Activated CD4-positive, alpha-beta T cell treated with anti-CD3 and anti-CD28 coated beads, Interleukin-2, Interleukin-4, amounts not matched to agents 100 ng/mL and 50 ng/mL, durations not matched to agents 16 hours and 8 hours (primary cell): ENCODE measurements around the gene TULP4.
"Not testable (repeated sequence)": the region's sequence is repeated elsewhere in the genome, so short reads cannot be mapped to it uniquely, and the experiment has no call there.

Experiments used
- DNase-seq: peaks from one replicate; pipeline ENCODE4 v3.0.0-alpha.2; 2020; ENCODE audit warnings: low spot score

The TULP4 gene

DNA sequence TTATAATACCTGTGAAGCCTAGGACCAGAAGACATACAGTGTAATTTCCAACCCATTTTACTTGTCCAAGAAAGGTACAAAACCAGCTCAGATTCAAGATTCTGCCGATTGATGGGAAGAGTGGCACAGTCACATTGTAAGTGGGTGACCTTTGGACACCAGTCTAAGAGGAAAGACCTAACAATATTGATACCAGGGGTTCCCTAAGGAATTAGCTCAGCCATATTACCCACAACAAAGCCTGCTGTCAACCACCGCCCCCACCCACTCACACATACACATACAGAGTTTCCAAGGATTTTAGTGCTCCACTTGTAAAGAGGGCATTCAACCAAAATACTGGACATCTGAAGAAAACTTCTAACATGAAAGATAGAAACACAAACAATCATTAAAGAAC, 219.7 kb downstream of the TULP4 start:
- no peak for DNase-seq

DNA sequence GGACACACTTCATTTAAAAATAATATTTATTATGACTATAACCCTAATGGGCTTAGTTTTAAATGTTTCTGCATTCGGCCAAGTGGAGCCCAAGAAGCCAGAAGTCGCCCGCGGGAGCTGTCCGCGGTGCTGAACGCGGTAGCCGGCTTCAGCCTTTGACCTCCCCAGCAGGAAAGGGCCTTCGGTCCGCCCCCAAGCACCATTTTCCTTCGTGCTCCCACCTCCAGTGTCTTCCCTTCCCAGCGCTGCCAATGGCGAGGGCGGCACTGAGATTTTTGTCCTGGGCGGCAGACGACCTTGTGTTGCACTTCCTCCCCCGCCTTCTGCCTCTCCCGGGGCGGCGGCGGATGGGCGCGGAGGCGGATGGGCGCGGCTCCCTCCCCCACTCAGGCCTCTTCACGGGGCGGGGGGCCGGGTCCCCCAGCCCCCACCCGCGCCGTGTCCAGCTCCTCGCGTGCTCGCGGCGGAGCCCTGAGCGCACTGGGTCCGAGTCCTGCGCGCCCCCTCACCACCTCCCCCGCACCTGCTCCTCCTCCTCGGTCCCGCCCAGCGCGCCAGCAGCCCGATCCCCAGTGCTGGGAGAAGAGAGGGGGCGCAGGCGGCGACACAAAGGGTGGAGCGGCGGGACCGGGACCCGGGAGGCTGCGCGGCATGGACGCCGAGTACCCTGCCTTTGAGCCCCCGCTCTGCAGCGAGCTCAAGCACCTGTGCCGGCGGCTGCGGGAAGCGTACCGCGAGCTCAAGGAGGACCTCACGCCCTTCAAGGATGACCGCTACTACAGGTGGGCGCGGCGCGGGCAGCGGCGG, 224.0 kb downstream of the TULP4 start:
- DNase-seq: peak; percentile 46

DNA sequence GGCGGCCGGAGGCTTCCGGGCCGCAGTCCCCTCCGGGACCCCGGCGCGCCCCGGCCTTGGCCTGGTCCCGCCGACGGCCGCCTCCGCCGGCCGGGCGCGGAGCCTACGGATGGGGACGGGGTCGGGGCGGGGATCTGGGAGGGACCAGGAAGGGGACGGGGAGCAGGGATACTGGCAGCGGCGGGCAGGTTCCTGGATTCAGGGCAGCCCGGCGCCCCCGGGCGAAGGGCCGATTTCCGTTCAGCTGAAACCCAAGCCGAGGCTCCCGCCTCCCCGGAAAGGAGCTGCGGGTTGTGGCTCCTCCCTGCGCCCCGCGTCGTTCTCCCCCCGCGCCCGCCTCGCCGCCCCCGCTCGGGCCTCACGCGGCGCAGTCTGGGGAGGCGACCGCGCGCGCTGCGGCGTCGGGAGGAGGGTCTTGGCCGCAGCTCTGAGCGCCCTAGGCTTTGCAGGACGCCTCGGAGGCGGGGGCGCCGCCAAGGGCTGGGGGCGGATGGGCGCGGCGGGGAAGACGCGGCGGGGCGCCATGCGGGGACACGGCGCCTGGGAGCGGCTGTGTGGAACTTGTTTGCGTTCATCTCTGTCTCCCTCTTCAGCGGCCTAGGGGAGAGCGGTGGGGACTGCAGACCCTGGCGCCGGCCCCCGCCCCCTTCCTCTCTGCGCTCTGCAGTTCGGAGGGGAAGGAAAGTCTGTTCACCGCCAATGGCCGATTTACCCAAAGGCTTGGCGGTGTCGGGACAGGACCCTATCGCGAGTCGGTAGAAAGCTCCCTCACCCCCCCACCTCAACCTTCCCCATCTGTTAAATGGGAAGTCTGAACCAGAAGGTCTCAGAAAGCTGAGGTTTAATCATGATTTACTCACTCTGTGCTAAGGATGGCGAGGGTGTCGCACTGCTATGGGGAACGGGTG, 224.9 kb downstream of the TULP4 start:
- no peak for DNase-seq

DNA sequence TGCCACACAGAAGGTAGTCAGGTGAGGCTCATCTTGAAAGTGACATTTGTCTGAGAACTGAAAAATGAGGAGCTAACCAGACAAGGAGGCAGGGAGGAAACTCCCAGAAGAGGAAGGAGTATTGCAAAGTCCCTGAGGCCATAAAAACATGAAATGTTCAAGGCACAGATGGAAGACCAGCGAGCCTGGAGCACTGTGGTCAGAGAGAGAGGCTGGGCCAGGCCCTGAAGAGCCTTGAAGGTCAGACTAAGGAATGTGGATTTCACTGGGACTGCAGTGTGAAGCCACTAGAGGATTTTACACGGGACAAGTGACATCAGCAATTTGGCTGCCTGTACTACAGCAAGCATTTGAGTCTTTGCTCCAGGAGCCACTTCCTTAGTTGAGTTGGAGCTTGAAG, 226.5 kb downstream of the TULP4 start:
- DNase-seq: no peak

DNA sequence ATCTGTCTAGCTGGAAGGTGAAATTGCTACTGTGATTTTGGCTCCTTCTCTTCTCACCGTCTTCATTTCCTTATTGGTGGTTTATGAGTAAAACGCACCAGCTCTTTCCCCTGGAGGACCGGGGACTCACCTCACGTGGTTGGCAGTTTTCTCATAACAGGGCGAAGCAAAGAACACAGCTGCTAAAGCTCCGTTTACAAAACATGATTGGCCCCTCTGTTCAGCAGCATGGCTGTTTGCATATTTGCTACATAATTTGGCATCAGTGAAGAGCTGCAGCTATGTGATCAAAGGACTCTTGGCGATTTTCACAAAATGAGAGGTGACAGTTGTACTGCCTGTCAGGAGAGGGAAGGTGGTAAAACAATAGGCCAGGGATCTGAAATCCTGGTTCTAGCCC, 227.1 kb downstream of the TULP4 start:
- no peak for DNase-seq

DNA sequence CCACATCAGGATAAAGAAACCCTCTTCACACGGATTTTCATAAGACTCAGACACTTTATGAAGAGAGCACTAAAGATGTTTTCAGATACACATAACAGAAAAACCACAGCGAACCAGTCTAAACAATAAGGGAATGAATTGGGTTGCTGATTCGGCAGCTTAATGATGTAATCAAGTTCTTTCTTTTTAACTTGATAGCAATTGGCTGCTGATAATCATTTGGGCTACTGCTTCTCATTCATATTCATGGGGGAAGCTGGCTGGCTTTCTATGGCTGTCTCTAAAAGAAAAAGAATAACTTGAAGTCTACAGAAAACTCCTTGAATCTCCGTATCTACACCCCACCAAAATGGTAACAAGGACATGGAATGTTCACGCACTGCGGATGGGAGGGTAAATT, 227.6 kb downstream of the TULP4 start:
- no peak for DNase-seq

DNA sequence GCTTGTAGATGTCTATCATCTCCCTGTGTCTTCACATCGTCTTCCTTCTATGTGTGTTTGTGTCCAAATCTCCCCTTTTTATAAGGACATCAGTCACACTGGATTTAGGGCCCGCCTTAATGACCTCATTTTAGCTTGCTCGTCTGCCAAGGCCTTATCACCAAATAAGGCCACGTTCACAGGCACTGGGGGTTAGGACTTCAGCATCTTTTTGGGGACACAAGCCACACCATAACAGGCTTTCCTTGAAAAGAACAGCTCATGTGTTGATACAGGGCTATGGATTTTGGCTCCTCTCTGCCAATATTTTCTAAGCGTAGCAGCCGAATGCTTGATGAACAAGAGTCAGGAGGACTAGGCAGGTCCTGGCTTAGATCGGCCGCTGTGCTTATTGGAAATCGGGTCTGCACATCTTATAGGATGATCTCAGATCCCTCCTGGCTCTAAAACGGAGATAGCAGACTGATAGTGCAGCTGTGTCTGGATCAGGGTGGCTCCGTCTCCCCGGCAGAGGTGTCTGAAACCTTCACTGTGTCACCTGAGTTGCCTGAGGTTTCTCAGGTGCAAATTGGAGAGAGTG, 231.4 kb downstream of the TULP4 start:
- DNase-seq: no peak

DNA sequence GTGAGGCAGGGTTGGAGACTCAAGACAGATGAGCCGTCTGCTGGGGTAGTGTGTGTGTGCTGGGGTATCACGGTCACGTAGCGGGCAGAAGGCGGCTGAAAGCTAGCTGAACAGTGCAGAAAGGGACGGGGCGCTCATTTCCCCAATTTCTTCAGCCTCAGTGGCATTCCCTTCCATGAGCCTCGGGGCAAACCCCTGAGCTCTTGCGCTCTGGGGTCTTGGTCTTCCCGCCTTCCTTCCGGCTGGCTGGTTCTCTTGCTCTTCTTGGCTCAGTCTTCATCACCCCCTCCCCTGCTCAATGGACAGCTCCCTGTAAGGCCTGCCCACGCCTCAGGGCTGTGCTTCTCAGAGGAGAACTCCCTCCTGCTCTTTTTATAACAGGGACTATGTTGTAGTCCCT, 232.2 kb downstream of the TULP4 start:
- no peak for DNase-seq

DNA sequence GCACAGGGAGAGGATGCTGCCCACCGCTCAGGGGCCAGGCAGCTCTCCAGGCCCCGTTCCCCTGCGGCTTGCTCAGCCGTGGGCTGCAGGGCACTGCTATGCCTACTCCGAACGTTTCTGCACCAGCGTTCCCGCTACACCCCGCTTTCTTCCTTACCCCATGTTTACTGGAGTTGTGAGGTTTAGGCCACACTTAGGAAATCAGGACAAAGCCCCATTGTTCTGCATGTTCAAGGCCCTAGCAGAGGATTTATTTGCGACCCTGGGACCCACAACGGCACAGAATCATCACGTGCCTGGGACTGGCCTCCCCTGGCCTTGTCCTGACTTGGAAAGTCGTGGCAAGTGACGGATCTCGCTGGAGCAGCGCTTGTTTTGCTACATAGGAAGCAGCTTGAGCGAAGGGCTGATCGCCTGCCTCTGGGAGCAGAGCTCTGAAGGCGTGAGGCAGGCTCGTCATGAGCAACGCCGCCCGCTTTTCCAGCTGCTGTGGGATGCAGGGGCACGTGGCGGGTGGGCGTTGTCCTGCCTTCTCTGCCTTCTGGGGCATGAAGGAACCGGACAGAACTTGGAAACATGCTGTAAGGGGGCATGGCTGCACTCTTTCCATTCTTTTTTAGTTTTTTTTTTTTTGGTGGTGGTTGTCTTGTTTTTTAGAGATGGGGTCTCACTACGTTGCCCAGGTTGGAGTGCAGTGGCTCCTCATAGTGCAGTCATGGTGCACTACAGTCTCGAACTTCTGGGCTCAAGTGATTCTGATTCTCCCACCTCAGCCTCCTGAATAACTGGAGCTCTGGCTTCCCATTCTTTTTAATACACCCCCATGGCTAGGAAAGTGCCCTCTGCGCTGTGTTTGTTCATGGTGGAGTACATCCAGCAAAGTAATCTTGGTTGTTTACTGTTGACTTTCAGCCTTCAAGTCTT, 233.0 kb downstream of the TULP4 start:
- DNase-seq: no peak

DNA sequence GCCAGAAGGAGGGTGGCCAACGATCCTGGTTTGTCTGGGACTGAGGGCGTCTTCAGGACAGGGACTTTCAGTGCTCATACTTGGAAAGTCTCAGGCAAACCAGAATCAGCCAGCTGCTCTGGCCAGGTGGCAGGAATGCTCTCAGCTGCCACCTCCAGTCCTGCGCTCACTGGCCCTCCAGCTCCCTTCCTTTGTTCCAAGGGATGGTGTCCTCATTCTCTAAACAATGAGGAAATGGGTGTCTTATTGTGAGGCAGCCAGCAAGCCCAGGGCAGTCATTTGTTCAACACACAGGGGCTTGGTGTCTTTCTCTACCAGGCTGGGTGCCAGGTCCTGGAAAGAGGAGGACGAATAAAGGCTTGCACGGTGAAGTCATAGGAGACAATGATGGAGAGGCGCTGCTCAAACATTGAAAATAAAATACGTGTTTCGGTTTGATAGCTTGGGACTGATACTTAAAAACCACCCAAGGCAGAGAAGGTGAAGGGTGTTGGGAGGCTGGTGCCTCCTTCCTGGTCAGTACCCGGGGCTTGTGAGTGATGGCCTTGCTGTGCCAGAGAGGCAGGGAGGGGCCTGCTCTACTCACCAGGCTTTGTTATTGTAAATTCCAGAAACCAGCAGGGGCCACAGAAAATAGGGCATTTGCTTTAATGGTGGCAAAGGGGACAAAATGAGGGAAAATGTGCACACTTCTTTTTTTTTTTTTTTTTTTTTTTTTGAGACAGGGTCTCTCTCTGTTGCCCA, 236.3 kb downstream of the TULP4 start:
- no peak for DNase-seq

DNA sequence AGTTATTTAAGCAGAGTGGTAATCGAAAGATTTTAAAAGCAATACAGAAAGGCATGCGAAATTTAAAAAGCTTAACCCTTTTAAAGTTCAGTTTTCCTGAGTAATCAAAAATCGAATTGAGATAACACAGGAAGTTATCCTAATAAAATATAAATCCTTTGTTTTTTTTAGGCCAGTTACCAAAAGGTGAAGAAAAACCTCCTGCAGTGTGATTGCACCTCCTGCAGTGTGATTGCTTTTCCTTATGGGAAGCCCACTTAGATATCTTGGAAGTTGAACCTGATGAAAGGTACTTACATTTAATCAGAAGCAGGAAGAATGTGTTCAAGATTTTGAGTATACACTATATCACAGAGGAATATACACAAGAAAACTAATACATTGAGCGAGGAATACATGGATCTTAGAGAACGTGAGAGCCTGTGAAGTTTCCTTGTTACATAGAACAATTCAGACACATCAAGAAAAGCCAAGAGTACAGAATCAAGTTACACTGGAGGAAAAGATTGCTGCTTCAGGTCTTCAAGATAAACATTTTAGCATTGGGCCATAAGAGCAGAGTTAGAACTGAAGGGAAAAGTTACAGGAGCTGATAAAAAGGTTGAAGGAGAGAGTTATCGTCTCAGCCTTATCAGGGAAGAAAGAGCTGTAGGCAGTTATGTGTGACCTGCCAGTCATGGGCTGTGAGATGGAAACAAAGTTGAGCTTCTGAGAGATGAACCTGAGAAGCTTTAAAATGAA, 240.0 kb downstream of the TULP4 start:
- DNase-seq: no peak

DNA sequence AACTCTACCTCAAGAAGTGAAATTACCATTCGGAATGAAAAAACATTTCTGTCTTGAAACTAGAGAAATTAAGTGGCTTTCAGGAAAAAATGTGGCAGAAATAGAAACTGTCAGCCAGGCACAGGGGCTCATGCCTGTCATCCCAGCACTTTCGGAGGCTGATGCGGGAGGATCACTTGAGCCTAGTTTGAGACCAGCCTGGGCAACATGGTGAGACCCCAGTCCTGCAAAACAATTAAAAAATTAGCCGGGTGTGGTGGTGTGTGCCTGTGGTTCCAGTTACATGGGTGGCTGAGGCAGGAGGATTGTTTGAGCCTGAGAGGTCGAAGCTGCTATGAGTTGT, 240.5 kb downstream of the TULP4 start:
- no peak for DNase-seq

DNA sequence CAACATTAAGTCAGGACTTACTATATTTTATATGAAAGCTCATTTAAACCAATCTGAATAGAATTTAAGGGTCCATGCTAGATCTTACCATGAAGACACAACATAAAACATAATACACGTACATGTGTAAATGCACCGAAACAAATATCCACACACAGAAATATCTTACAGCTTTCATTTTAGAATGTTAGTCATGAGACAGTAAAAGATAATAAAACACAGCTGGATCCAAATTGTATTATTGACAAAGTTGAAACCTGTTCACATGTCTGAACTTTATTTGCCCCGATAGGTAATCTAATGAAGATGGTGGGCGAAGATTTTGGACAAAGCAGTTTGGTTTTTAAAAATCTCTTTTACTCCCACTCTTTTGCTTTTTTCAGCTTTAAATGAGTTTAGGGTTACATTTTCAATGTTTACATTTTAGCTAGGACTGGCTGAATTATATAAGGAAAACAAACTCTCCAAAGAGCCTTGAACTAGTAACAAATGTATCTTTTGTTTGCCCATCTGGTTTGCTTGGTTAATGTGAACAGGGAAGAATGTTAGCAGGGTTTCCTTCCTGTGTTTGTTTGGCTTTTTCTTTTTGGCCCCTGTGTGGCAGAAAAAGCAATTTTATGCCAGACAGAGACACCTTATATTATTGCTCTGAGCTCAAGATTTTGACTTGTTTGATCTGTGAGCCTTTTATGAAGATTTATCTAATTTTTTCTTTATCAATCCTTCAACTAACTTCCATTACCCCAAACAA, 242.5 kb downstream of the TULP4 start:
- DNase-seq: no peak

DNA sequence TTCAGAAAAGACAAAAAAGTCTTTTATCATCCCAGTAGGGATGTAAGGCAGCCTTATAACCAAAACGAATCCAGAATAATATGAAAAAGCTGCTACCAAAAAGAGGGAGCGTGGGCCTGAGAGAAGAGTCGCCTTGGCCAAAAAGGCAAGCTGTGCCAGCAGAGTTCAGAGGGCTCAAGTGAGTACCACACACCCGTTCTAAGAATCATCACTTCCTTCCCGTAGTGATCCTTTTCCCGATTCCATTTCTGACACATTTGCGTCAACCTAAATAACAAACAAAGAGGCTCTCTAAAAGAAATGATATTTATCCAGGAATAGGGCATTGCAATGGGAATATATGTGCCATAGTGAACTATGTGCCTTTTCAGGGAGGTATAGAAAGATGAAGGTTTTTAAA, 243.8 kb downstream of the TULP4 start:
- no peak for DNase-seq

DNA sequence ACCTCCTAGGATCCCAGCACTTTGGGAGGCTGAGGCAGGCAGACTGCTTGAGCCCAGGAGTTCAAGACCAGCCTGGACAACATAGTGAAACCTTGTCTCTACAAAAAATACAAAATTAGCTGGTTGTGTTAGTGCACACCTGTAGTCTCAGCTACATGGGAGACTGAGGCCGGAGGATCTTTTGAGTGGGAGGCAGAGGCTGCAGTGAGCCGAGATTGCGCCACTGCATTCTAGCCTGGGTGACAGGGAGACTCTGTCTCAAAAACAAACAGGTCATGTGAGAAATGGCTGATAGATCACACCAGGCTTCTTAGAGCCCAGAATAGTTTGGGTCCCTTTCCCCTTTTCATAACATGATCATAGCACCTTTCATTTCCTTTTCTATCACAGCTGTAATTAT, 244.8 kb downstream of the TULP4 start:
- not testable (repeated sequence) for DNase-seq

DNA sequence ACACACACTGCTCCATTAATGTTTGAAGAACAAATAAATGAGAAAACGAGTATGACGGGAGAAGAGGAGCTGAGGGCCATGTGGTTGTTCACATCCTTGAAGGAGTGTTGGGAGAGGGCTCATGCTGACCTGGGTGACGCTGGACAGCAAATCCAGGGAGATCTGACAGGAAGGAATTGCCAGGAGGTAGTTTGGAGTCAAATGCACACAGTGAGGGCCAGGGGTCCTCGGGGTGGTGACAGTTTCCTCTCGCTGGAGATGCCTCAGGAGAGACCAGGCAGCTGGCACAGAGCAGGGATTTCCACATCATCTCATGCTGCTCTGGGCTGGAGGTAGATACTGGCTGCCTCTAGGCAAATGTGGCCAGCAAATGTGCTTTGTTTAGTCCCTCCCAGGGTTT, 245.7 kb downstream of the TULP4 start:
- DNase-seq: no peak

DNA sequence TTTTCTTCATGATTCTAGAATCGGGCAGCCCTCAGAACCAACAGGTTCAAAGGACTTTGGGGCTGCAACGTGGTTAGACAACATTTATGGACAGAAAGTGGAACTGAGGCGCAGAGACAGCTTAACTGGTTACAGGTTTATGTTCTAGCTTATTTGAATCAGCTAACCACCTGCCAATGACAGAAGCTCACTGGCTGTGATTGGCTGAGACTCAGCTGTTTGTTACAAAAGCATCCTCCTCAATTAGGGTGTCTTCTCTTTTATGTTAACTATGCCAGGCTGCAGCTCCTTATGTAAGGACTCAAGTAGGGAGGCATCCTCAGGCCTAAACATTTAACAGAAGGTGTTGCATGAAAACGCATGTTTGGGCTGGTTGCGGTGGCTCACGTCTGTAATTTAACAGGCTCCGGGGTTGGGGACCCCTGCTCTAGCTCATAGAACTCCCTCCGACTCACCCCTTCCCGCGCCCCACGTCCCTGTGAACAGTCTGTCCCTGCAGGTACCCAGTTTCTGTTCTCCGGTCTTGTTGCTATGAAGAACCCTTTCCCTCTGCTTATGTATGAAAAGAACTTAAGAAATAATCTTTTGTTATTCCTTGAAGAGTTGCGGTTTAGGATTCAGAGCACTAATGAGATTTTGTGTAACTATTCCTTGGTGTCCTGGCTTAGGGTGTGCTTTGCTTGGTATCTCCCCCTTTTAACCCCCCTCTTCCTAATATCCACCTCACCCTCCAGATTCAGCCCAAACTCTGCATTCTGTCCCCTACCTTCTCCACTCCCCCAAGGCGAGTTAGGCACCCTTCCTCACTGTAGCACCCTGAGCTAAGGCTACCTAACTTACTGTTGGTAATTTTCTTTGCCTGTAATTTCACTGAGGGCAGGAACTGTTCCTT, 246.4 kb downstream of the TULP4 start:
- DNase-seq: no peak

DNA sequence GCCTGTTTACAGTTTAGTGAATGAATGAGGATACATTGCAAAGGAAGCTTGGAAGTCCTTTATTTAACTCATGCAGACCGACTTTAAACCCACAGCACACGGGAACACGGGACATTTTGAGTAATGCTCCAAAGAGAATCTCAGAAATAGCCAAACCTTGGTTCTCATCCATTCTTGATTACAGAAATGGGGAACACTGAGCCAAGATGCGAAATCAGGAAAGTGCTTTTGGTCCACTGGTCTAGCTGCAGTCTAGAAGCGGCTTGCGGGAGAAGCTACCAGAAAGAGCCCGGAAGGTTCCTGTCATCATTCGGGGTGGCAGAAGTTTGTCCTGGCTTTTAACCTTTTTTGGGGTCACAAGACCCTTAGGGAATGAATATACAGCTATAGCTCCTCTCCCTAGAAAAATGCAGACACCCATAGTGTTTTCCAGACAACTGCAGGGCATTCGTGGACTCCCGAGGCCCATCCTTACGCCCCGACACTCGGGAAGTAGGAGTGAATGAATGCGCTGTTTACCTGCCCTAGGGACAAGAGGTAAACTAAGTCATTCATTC, 247.2 kb downstream of the TULP4 start:
- no peak for DNase-seq
